Muscle layer of duodenum (tissue), 2 donors: Measurements from ENCODE around the gene ZFP64.

ENCODE experiments used
- H3K27ac ChIP-seq: one replicate; pipeline ENCODE4 v1.7.0; 2013; ENCODE audit warnings: mild to moderate bottlenecking, low read length
- H3K27me3 ChIP-seq: one replicate; pipeline ENCODE4 v1.7.0; 2013; ENCODE audit warnings: low read depth, mild to moderate bottlenecking, control low read depth, low read length
- H3K36me3 ChIP-seq, 2 donors: one replicate each; pipeline ENCODE4 v1.7.0; 2013; ENCODE audit warnings: low read length in 2 of 2, control low read depth in 1 of 2, mild to moderate bottlenecking in 1 of 2; ENCODE audit not compliant: insufficient read depth in 2 of 2, control insufficient read depth in 1 of 2
- H3K4me1 ChIP-seq, 2 donors: one replicate each; pipeline ENCODE4 v1.7.0; 2013; ENCODE audit warnings: low read length in 2 of 2, mild to moderate bottlenecking in 2 of 2, control low read depth in 1 of 2, moderate library complexity in 1 of 2; ENCODE audit not compliant: insufficient read depth in 2 of 2, control insufficient read depth in 1 of 2
- H3K4me3 ChIP-seq, 2 donors: one replicate each; pipeline ENCODE4 v1.7.0; 2013; ENCODE audit warnings: low read length in 2 of 2, low read depth in 1 of 2, mild to moderate bottlenecking in 1 of 2
- H3K9me3 ChIP-seq, 2 donors: one replicate each; pipeline ENCODE4 v1.7.0; 2013; ENCODE audit warnings: low read length in 2 of 2, control low read depth in 1 of 2, mild to moderate bottlenecking in 1 of 2; ENCODE audit not compliant: control insufficient read depth in 1 of 2
- donor health status: healthy.

Gene ZFP64

GRCh38 chr20:52178691-52179090 is 12.9 kb downstream of the ZFP64 start:
- Histone ChIP-seq H3K27ac (no peak overlapping the region), H3K4me1 (no peaks in the 10 kb centered on the region), H3K9me3 (no peaks in the 10 kb centered on the region), H3K36me3 (peaks cover 2 to 10% of the 10 kb centered on the region in 2 donors), H3K4me3 (no peak overlapping the region), H3K27me3 (no peaks in the 10 kb centered on the region)

GRCh38 chr20:52175840-52176239 is 15.7 kb downstream of the ZFP64 start:
- H3K36me3 ChIP-seq = peaks cover 0 to 21% of the 10 kb centered on the region in 2 donors
- H3K9me3 ChIP-seq = no peaks in the 10 kb centered on the region
- no peak overlapping the region for H3K4me3 ChIP-seq
- H3K27me3 ChIP-seq = no peaks in the 10 kb centered on the region
- no peaks in the 10 kb centered on the region for H3K4me1 ChIP-seq
- no peak overlapping the region for H3K27ac ChIP-seq

- Histone ChIP-seq H3K36me3 (peaks cover 0 to 27% of the 10 kb centered on the region in 2 donors), H3K4me3 (no peak overlapping the region), H3K4me1 (no peaks in the 10 kb centered on the region), H3K27ac (no peak overlapping the region), H3K27me3 (no peaks in the 10 kb centered on the region), H3K9me3 (no peaks in the 10 kb centered on the region)
These were observed 19.1 kb downstream of the ZFP64 start for GRCh38 chr20:52172392-52173047.

GRCh38 chr20:52171025-52171424 is 20.6 kb downstream of the ZFP64 start:
- Histone ChIP-seq H3K36me3 (peaks cover 0 to 34% of the 10 kb centered on the region in 2 donors), H3K27ac (no peak overlapping the region)

GRCh38 chr20:52168116-52168515 is 23.5 kb downstream of the ZFP64 start:
- Histone ChIP-seq H3K36me3 (peaks cover 10 to 50% of the 10 kb centered on the region in 2 donors), H3K27me3 (no peaks in the 10 kb centered on the region), H3K9me3 (peaks cover 4% of the 10 kb centered on the region in 2 donors), H3K4me1 (no peaks in the 10 kb centered on the region), H3K4me3 (no peak overlapping the region), H3K27ac (no peak overlapping the region)

More at GRCh38 chr20:52171025-52171424, 20.6 kb downstream of the ZFP64 start:
- H3K27me3 ChIP-seq = no peaks in the 10 kb centered on the region
- no peaks in the 10 kb centered on the region for H3K4me1 ChIP-seq
- no peak overlapping the region for H3K4me3 ChIP-seq
- no peaks in the 10 kb centered on the region for H3K9me3 ChIP-seq

GRCh38 chr20:52167232-52167840 is 24.2 kb downstream of the ZFP64 start:
- Histone ChIP-seq H3K4me1 (no peaks in the 10 kb centered on the region), H3K4me3 (no peak overlapping the region), H3K27ac (no peak overlapping the region), H3K36me3 (peaks cover 10 to 55% of the 10 kb centered on the region in 2 donors), H3K9me3 (peaks cover 4% of the 10 kb centered on the region in 2 donors), H3K27me3 (no peaks in the 10 kb centered on the region)

GRCh38 chr20:52166150-52166549 is 25.4 kb downstream of the ZFP64 start:
- H3K9me3 ChIP-seq = peaks cover 4% of the 10 kb centered on the region in 2 donors
- no peak overlapping the region for H3K4me3 ChIP-seq
- H3K4me1 ChIP-seq = no peaks in the 10 kb centered on the region
- H3K27ac ChIP-seq = no peak overlapping the region
- no peaks in the 10 kb centered on the region for H3K27me3 ChIP-seq
- peaks cover 14 to 50% of the 10 kb centered on the region in 2 donors for H3K36me3 ChIP-seq

- Histone ChIP-seq H3K4me3 (no peak overlapping the region), H3K4me1 (no peaks in the 10 kb centered on the region), H3K27me3 (no peaks in the 10 kb centered on the region), H3K9me3 (peaks cover 3 to 4% of the 10 kb centered on the region in 2 donors), H3K36me3 (peaks cover 41 to 71% of the 10 kb centered on the region in 2 donors), H3K27ac (no peak overlapping the region)
These were observed 30.9 kb downstream of the ZFP64 start for GRCh38 chr20:52160621-52161204.

GRCh38 chr20:52160049-52160570 is 31.5 kb downstream of the ZFP64 start:
- Histone ChIP-seq H3K27me3 (no peaks in the 10 kb centered on the region), H3K36me3 (peaks cover 37 to 65% of the 10 kb centered on the region in 2 donors), H3K4me3 (no peak overlapping the region), H3K4me1 (no peaks in the 10 kb centered on the region), H3K9me3 (no peaks in the 10 kb centered on the region), H3K27ac (no peak overlapping the region)

- Histone ChIP-seq H3K4me3 (no peak overlapping the region), H3K36me3 (peaks cover 24 to 51% of the 10 kb centered on the region in 2 donors)
These were observed 37.0 kb downstream of the ZFP64 start for GRCh38 chr20:52154575-52154974.

GRCh38 chr20:52153896-52154295 is 37.7 kb downstream of the ZFP64 start:
- Histone ChIP-seq H3K4me3 (no peak overlapping the region), H3K27ac (no peak overlapping the region), H3K9me3 (no peaks in the 10 kb centered on the region), H3K4me1 (no peaks in the 10 kb centered on the region), H3K36me3 (peaks cover 18 to 44% of the 10 kb centered on the region in 2 donors), H3K27me3 (no peaks in the 10 kb centered on the region)

More at GRCh38 chr20:52154575-52154974, 37.0 kb downstream of the ZFP64 start:
- H3K9me3 ChIP-seq = no peaks in the 10 kb centered on the region
- no peak overlapping the region for H3K27ac ChIP-seq
- no peaks in the 10 kb centered on the region for H3K4me1 ChIP-seq
- H3K27me3 ChIP-seq = no peaks in the 10 kb centered on the region
